Lower lobe of right lung (tissue), 2 donors: Measurements from ENCODE around the gene WDR12. TPM values are rescaled to one million over a fixed set of nuclear protein-coding genes. Genes with fewer than 3 reads are reported as not detected.
"Not testable (repeated sequence)": the region's sequence is repeated elsewhere in the genome, so short reads cannot be mapped to it uniquely, and the experiment has no call there.

ENCODE experiments used
- ATAC-seq, 2 donors: fragments of 200-7000 bp; cut with Tn5 transposase; one replicate each; pipeline ENCODE4 v1.9.1; 2020 to 2022; ENCODE audit warnings: mild to moderate bottlenecking in 2 of 2, moderate library complexity in 2 of 2
- DNase-seq: peaks from one replicate; pipeline ENCODE4 v3.0.0-alpha.2; 2020
- H3K27ac ChIP-seq: fragments of 200-600 bp; one replicate; pipeline ENCODE4 v1.8.0; 2022
- H3K27me3 ChIP-seq: fragments of 200-600 bp; one replicate; pipeline ENCODE4 v1.8.0; 2022; ENCODE audit warnings: low read depth
- H3K36me3 ChIP-seq: fragments of 200-600 bp; one replicate; pipeline ENCODE4 v1.8.0; 2022; ENCODE audit warnings: mild to moderate bottlenecking
- H3K4me1 ChIP-seq: fragments of 200-600 bp; one replicate; pipeline ENCODE4 v1.8.0; 2022
- H3K4me3 ChIP-seq: fragments of 200-600 bp; one replicate; pipeline ENCODE4 v1.8.0; 2022; ENCODE audit warnings: mild to moderate bottlenecking
- H3K9me3 ChIP-seq: fragments of 200-600 bp; one replicate; pipeline ENCODE4 v1.8.0; 2022
- CTCF ChIP-seq: fragments of 200-600 bp; IDR thresholded peaks from one replicate; pipeline ENCODE4 v1.8.0; 2022; ENCODE audit warnings: antibody characterized with exemption, mild to moderate bottlenecking
- intact Hi-C: fragments of 100-400 bp; cut with DNase I; formaldehyde crosslinking; loops from one replicate; pipeline ENCODE4 v1.11.0; 2022
- long read RNA-seq: library from polyadenylated mRNA; unstranded; transcript quantifications from one replicate; pipeline ENCODE4 v2.0.0, GENCODE V29; 2021
- total RNA-seq: library from RNA; stranded (reverse); fragmentation: NEBNext Ultra II Directional; extraction: Animal tissue kit (Norgen Biotek cat#: 25700); gene quantifications from one replicate; pipeline ENCODE4 v1.2.1, GENCODE V29; 2021
- donor health status: DM: no; HTN: yes; CAD: no; lungs with severe emphysema.

Gene WDR12
- total RNA-seq = 21.2 TPM
- long read RNA-seq, full-length matches to known transcripts = 11 of 21 reads
- long read RNA-seq, partial matches to known transcripts = 4 of 21 reads
- long read RNA-seq, other reads (novel, unspliced or antisense) = 6 of 21 reads

- intact Hi-C loops = no loop called here
- Histone ChIP-seq H3K9me3 (no peaks in the 10 kb centered on the region), H3K36me3 (no peaks in the 10 kb centered on the region), H3K27me3 (no peaks in the 10 kb centered on the region), H3K4me1 (peaks cover 23% of the 10 kb centered on the region), H3K27ac (peak within 1 kb of the TSS; percentile 74), H3K4me3 (peak within 1 kb of the TSS; percentile 63)
- DNase-seq (peak; percentile 97), ATAC-seq (peak; percentile 99)
- no peak for TF ChIP-seq CTCF
Observed at GRCh38 chr2:202911512-202912341, at the start of gene WDR12, which contains the start of gene CARF. Gene WDR12 (minus strand): TSS chr2:202911673. CDS start chr2:202911476, 197 bp downstream. Gene CARF (plus strand): TSS chr2:202912275. CDS start chr2:202941903, 29,628 bp downstream.

GRCh38 chr2:202960524-202960923 is 49.1 kb upstream of the WDR12 start:
- no peak overlapping the region for H3K27ac ChIP-seq
- H3K27me3 ChIP-seq = no peaks in the 10 kb centered on the region
- ATAC-seq (no peak), DNase-seq (no peak)
- H3K9me3 ChIP-seq = no peaks in the 10 kb centered on the region
- TF ChIP-seq CTCF = no peak
- H3K36me3 ChIP-seq = peaks cover 28% of the 10 kb centered on the region
- intact Hi-C loops = no loop called here
- H3K4me3 ChIP-seq = no peak overlapping the region
- H3K4me1 ChIP-seq = no peaks in the 10 kb centered on the region

- Histone ChIP-seq H3K27ac (no peak overlapping the region), H3K9me3 (peaks cover 10% of the 10 kb centered on the region), H3K4me3 (no peak overlapping the region), H3K36me3 (peaks cover 21% of the 10 kb centered on the region), H3K27me3 (no peaks in the 10 kb centered on the region), H3K4me1 (no peaks in the 10 kb centered on the region)
- no peak for DNase-seq
- no peak for TF ChIP-seq CTCF
- ATAC-seq = peak; percentile 11 to 41
- intact Hi-C loops = no loop called here
Observed at GRCh38 chr2:202950592-202950991, 39.1 kb upstream of the WDR12 start.

- H3K27me3 ChIP-seq, H3K27ac ChIP-seq, intact Hi-C loops, DNase-seq, ATAC-seq, H3K4me1 ChIP-seq, H3K4me3 ChIP-seq: not testable (repeated sequence)
- Histone ChIP-seq H3K9me3 (peaks cover 10% of the 10 kb centered on the region), H3K36me3 (peaks cover 19% of the 10 kb centered on the region)
Observed at GRCh38 chr2:202949333-202949732, 37.9 kb upstream of the WDR12 start.

GRCh38 chr2:202945497-202945896 is 34.0 kb upstream of the WDR12 start:
- Histone ChIP-seq H3K36me3 (peaks cover 8% of the 10 kb centered on the region), H3K4me1 (no peaks in the 10 kb centered on the region), H3K4me3 (no peak overlapping the region), H3K27me3 (no peaks in the 10 kb centered on the region), H3K27ac (no peak overlapping the region), H3K9me3 (peaks cover 10% of the 10 kb centered on the region)
- no peak for ATAC-seq
- no peak for TF ChIP-seq CTCF
- no peak for DNase-seq
- intact Hi-C loops = no loop called here

- no peak for ATAC-seq
- TF ChIP-seq CTCF = no peak
- Histone ChIP-seq H3K9me3 (peaks cover 10% of the 10 kb centered on the region), H3K4me1 (no peaks in the 10 kb centered on the region), H3K27ac (no peak overlapping the region), H3K4me3 (no peak overlapping the region), H3K27me3 (no peaks in the 10 kb centered on the region), H3K36me3 (peaks cover 8% of the 10 kb centered on the region)
- intact Hi-C loops = no loop called here
- no peak for DNase-seq
Observed at GRCh38 chr2:202944816-202945215, 33.3 kb upstream of the WDR12 start.
